ENCODE measurements around the gene CLTB.

CLTB gene

DNA sequence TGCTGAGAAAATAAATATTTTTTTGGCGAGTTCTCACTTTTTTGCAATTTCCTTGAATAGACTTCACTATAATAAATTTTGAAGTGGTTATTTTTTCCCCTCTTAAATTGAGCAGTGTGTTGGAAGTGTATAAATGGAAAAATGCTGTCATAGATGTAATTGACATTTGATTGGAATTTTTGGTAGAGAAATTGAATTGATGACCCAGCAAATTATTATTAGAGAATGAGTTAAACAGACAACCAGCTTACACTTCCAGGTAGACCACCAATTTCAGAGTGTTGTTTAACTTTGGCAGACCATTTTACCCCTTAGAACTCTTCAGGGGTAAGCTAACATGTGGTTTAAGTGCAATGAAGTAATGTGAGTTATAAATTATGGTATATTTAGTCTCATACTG lies 33.7 kb upstream of the CLTB start:
- no peak overlapping the region for H3K4me3 ChIP-seq (ENCODE audit: low read depth, low read length)
- TF ChIP-seq, protein P1, sequence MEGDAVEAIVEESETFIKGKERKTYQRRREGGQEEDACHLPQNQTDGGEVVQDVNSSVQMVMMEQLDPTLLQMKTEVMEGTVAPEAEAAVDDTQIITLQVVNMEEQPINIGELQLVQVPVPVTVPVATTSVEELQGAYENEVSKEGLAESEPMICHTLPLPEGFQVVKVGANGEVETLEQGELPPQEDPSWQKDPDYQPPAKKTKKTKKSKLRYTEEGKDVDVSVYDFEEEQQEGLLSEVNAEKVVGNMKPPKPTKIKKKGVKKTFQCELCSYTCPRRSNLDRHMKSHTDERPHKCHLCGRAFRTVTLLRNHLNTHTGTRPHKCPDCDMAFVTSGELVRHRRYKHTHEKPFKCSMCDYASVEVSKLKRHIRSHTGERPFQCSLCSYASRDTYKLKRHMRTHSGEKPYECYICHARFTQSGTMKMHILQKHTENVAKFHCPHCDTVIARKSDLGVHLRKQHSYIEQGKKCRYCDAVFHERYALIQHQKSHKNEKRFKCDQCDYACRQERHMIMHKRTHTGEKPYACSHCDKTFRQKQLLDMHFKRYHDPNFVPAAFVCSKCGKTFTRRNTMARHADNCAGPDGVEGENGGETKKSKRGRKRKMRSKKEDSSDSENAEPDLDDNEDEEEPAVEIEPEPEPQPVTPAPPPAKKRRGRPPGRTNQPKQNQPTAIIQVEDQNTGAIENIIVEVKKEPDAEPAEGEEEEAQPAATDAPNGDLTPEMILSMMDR (IDR thresholded peaks at IDR 0.05; ENCODE audit: low read depth, low read length): no peak
- no peaks in the 10 kb centered on the region for H3K9me3 ChIP-seq (ENCODE audit: severe bottlenecking)
- no peak for DNase-seq
- H3K27ac ChIP-seq: no peak overlapping the region
- no peaks in the 10 kb centered on the region for H3K27me3 ChIP-seq (ENCODE audit: insufficient read depth, low read depth, severe bottlenecking)
- peaks cover 29% of the 10 kb centered on the region for H3K36me3 ChIP-seq

DNA sequence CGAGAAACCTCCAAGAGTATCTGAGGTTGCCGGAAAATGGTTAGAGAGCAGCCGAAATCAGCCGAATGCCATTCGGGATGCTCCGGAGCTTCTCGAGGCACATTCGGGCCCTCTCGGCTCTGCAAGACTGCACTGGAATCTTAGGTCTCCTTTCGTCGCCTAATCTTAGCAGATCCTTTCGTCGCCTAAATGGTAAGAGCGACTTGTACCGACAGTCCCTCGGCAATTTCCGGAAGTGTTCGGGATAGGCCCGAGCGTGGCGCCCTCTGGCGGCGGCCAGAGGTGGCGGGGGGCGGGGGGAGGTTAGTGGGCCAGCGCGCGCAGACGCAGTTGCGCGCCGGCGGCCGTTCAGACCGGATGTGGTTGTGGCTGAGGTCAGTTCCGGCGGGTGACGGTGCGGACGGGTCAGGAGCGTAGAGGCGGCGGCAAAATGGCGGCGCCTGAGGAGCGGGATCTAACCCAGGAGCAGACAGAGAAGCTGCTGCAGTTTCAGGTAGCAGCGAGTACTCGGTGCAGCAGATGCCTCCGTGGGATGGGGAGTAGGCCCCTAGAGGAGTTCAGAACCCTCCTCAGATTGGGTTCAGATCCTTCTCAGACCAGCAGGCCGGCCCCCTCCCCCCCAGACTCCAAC lies 31.8 kb upstream of the CLTB start, which contains the start of gene FAF2:
TSS of gene FAF2 (plus strand) at position 408 of the 631 bp plus-strand sequence. CDS start at position 431, 23 bp downstream.
- H3K4me3 ChIP-seq (ENCODE audit: low read depth, low read length): peak within 1 kb of the TSS; percentile 95
- peak; percentile 95 for DNase-seq
- no peaks in the 10 kb centered on the region for H3K27me3 ChIP-seq (ENCODE audit: insufficient read depth, low read depth, severe bottlenecking)
- TF ChIP-seq, protein P1 (IDR thresholded peaks at IDR 0.05; ENCODE audit: low read depth, low read length): peak; percentile 80
- peak within 1 kb of the TSS; percentile 93 for H3K27ac ChIP-seq
- no peaks in the 10 kb centered on the region for H3K9me3 ChIP-seq (ENCODE audit: severe bottlenecking)
- H3K36me3 ChIP-seq: peaks cover 16% of the 10 kb centered on the region

DNA sequence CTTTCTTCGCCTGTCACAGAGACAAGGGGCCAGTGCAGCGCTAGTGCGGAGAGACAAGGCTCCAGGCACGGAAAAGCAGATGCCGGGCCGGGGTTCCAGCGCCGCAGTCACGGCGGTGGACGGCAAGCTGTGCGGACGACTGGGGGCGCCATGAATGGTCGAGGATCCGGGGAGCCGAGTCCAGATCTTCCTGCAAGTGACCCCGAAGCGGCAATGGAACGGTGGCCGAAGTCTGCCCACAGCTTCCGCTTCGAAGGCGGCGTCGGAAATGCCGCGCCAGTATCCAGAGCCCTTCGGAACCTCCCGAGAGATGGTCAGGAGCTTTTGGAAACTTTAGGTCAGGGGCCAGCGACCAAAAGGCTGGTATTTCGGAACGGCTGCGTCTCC lies 31.2 kb upstream of the CLTB start:
- H3K27me3 ChIP-seq (ENCODE audit: insufficient read depth, low read depth, severe bottlenecking): no peaks in the 10 kb centered on the region
- peaks cover 10% of the 10 kb centered on the region for H3K36me3 ChIP-seq
- H3K27ac ChIP-seq: peak overlapping the region; percentile 81
- no peaks in the 10 kb centered on the region for H3K9me3 ChIP-seq (ENCODE audit: severe bottlenecking)
- TF ChIP-seq, protein P1 (IDR thresholded peaks at IDR 0.05; ENCODE audit: low read depth, low read length): no peak
- H3K4me3 ChIP-seq (ENCODE audit: low read depth, low read length): peak overlapping the region; percentile 95
- no peak for DNase-seq

GRCh38 chr5:176446884-176447590 lies 30.7 kb upstream of the CLTB start:
- no peaks in the 10 kb centered on the region for H3K9me3 ChIP-seq (ENCODE audit: severe bottlenecking)
- H3K27ac ChIP-seq: peak overlapping the region; percentile 81
- TF ChIP-seq, protein P1 (IDR thresholded peaks at IDR 0.05; ENCODE audit: low read depth, low read length): no peak
- no peaks in the 10 kb centered on the region for H3K27me3 ChIP-seq (ENCODE audit: insufficient read depth, low read depth, severe bottlenecking)
- peaks cover 5% of the 10 kb centered on the region for H3K36me3 ChIP-seq
- DNase-seq: no peak
- H3K4me3 ChIP-seq (ENCODE audit: low read depth, low read length): peak overlapping the region; percentile 95

DNA sequence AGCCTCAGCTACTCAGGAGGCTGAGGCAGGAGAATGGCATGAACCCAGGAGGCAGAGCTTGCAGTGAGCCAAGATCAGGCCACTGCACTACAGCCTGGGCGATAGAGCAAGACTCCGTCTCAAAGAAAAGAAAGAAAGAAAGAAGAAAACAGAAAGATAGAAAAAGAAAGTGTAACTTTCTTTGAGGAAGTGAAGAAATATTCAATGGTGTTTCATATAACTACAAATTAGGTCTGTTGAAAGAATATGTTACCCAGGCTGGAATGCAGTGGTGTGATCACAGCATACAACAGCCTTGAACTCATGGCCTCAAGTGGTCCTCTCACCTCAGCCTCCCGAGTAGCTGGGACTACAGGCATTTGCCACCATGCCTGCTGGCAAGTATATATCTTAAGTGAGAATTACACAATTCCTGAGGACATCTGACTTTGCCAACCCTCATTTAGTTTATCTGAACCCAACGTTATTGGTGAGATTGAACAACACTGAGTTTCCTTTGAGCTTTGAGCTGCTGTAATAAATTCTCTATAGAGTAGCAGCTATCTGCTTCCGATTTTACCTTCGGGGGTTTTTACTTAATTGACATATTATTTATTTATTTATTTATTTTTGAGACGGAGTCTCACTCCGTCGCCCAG lies 29.8 kb upstream of the CLTB start:
- H3K27ac ChIP-seq: no peak overlapping the region
- no peaks in the 10 kb centered on the region for H3K27me3 ChIP-seq (ENCODE audit: insufficient read depth, low read depth, severe bottlenecking)
- TF ChIP-seq, protein P1 (IDR thresholded peaks at IDR 0.05; ENCODE audit: low read depth, low read length): no peak
- H3K36me3 ChIP-seq: peaks cover under 1% of the 10 kb centered on the region; the same call in 1 of the 2 replicates
- H3K9me3 ChIP-seq (ENCODE audit: severe bottlenecking): no peaks in the 10 kb centered on the region
- H3K4me3 ChIP-seq (ENCODE audit: low read depth, low read length): no peak overlapping the region
- DNase-seq: no peak

All from WERI-Rb-1 (cell line).